ENCODE results near the gene IZUMO1. TPM values are rescaled to one million over a fixed set of nuclear protein-coding genes. Genes with fewer than 3 reads are reported as not detected.

IZUMO1 gene
- total RNA-seq, 1 donor from 2014 or later: 0.17 TPM

DNA sequence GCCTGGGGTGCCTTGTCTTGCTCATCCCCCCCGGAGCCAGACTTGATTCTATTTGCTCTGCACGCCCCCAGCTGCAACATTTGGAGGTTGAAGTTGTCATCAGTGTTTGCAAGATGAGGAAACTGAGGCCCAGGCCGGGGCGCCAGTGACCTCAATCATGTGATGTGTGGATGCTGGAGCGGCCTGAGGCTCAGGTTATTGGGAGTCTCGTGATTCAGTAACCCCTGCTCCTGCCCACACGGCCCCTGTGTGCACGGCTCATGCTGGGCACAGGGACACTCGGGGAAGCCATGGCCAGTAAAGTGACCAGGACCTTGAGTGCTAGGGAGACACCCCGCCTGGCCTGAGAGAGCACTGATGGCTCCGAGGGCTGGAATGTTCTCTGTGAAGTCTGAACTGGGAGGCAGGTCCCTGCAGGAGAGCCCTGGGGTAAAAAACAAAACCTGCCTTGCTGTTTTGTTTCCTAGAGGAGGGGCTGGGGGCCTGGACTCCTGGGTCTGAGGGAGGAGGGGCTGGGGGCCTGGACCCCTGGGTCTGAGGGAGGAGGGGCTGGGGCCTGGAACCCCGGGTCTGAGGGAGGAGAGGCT lies 10.5 kb upstream of the IZUMO1 start:
- no peak for DNase-seq

DNA sequence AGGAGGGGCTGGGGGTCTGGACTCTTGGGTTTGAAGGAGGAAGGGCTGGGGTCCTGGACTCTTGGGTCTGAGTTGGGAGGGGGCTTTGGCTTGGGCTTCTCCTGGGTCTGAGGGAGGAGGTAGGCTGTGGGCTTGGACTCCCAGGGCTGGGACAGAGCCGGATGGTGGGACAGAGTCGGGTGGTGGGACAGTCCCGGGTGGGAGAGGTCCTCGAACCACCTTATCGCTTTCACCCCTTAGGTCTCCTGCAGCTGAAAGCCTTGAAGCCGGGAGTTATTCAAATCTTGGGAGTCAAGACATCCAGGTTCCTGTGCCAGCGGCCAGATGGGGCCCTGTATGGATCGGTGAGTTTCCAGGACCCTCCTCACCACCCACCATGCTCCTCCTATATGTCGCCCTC lies 10.0 kb upstream of the IZUMO1 start:
- DNase-seq: no peak

DNA sequence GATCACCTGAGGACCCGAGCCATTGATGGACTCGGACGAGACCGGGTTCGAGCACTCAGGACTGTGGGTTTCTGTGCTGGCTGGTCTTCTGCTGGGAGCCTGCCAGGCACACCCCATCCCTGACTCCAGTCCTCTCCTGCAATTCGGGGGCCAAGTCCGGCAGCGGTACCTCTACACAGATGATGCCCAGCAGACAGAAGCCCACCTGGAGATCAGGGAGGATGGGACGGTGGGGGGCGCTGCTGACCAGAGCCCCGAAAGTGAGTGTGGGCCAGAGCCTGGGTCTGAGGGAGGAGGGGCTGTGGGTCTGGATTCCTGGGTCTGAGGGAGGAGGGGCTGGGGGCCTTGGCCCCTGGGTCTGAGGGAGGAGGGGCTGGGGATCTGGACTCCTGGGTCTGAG lies 9.5 kb upstream of the IZUMO1 start:
- DNase-seq: no peak

DNA sequence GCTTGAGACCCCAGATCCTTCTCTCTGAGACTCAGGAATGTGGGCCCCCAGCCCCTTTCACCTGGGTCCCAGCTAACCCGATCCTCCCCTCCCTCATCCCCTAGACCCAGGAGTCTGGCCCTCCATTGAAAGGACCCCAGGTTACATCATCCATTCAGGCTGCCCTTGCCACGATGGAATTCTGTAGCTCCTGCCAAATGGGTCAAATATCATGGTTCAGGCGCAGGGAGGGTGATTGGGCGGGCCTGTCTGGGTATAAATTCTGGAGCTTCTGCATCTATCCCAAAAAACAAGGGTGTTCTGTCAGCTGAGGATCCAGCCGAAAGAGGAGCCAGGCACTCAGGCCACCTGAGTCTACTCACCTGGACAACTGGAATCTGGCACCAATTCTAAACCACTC lies 9.1 kb upstream of the IZUMO1 start:
- no peak for DNase-seq

- no peak for DNase-seq
These were observed 8.5 kb upstream of the IZUMO1 start, which contains the start of gene FGF21 for GRCh38 chr19:48755084-48755641. FGF21 (plus strand) TSS chr19:48755524; CDS start chr19:48756237, 713 bp downstream.

- DNase-seq: peak; percentile 55
These were observed 6.0 kb upstream of the IZUMO1 start, which contains the start of gene FUT1 for GRCh38 chr19:48752496-48753365. FUT1 (minus strand) TSS chr19:48752641; CDS start chr19:48751281, 1,360 bp downstream.

- no peak for DNase-seq
These were observed 5.3 kb upstream of the IZUMO1 start for GRCh38 chr19:48751845-48752495.

GRCh38 chr19:48750771-48751504 lies 4.2 kb upstream of the IZUMO1 start:
- DNase-seq: no peak

DNA sequence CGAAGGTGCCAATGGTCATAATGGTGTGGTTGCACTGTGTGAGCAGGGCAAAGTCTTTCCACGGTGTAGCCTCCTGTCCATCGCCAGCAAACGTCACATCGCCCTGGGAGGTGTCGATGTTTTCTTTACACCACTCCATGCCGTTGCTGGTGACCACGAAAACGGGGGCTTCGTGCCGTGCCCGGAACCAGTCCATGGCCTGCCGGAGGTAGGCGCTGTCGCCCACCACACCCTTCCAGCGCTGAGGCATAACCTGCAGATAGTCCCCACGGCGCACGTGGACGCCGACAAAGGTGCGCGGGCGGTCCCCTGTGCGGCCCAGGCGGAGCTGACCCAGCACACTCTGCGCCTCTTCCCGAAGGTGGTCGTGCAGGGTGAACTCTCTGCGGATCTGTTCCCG lies 3.6 kb upstream of the IZUMO1 start:
- DNase-seq: no peak

- no peak for DNase-seq
These were observed 3.0 kb upstream of the IZUMO1 start for GRCh38 chr19:48749571-48750198.

- DNase-seq: no peak
These were observed 599 bp downstream of the IZUMO1 start for GRCh38 chr19:48746110-48746509.

DNA sequence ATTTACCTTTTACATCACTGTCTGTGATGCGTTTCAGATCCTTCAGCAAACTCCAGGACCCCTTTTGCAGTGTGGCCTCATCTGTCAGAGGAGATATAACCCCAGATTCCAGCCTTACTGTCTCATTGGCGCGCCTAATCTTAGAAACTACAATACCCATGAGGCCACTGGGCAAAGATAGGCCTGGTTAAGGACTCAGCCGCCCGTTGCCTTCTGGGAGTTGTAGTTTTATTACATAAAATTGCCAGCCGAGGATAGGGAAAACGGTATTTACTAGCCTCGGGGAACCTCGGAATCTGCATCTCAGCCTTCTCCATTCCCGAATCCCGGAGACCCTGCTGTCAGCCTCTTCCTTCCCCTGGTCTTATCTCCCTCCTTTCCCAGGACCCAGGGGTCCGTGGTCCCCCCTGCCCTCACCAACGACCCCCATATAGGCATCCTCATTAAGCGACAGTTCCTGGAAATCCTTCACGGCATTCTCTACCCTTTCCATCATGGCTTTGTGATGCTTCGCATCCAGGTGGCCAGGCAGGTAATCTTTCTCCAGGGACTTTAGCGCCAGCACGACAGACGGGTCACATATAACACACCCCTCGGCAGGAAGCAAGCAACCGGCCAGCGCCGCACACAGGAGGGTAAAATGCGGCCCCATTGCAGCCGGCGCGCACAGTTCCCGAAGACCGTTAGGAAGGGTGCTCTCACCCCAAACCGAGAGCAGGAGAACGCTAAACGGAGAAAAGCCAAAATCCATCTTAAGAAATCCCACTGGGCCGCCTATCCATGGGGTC lies 1.3 kb downstream of the IZUMO1 start:
- DNase-seq: peak; percentile 71

DNA sequence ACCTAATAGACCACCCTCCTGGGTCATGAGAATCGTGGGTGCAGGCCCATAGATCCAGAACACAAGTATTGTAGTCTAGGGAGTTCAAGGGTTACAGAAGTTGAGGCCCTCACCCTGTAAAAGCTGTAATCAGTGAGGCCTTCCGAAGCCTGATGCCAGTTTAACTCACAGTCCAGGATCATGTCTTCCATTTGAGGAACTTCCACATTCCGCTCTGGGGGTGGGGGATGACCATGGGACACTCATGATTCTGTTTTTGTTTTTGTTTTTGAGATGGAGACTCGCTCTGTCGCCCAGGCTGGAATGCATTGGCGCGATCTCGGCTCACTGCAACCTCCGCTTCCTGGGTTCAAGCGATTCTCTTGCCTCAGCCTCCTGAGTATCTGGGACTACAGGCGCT lies 4.6 kb downstream of the IZUMO1 start:
- DNase-seq: no peak

GRCh38 chr19:48741129-48741999 lies 5.3 kb downstream of the IZUMO1 start:
- DNase-seq: peak; percentile 57

GRCh38 chr19:48740164-48740972 lies 6.3 kb downstream of the IZUMO1 start, which contains the start of gene RASIP1:
RASIP1 (minus strand) TSS chr19:48740610; CDS start chr19:48740282, 328 bp downstream.
- peak; percentile 77 for DNase-seq

- peak; percentile 36 for DNase-seq
These were observed 7.1 kb downstream of the IZUMO1 start for GRCh38 chr19:48739404-48740163.

GRCh38 chr19:48738557-48739403 lies 7.9 kb downstream of the IZUMO1 start:
- DNase-seq: peak; percentile 96
